GM19468 (cell line): Measurements from ENCODE around the gene FLNA.
A peak's percentile ranks its signal among the peaks of the same experiment; 100 is the strongest.
"Not testable (repeated sequence)": the region's sequence is repeated elsewhere in the genome, so short reads cannot be mapped to it uniquely, and the experiment has no call there.

Experiments
- ATAC-seq: cut with Tn5 transposase; IDR thresholded peaks from one replicate; pipeline ENCODE4 v1.9.1; 2021; ENCODE audit warnings: mild to moderate bottlenecking, moderate library complexity, moderate number of reproducible peaks; ENCODE audit not compliant: unreplicated experiment; ENCODE audit errors: extremely low read depth

FLNA gene

DNA sequence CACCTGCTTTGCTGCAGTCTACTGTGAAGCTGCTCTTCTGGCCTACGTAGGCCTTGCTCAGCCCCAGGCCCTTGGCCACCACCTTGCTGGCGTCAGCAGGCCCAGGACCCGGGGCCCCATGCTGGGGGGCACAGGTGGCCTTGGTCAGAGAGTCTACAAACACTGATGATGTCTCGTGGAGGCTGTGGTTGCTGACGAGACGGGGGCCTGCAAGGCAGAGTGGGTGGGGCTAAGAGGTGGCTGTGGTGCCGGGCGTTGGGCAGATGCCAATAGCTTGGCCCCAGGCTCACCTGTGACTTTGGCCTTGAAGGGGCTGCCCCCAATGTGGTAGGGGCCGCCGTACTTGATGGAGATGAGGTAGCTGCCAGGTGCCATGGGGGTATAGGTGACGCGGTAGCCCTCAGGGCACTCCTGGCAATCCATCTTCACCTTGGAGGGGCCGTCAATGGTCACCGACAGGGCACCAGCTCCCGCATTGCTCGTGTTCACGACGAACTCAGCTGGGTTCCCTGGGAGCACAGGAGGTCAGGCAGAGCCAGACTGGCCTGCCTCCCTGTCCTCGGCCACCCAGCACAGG lies 25.0 kb downstream of the FLNA start:
- no peak for ATAC-seq

DNA sequence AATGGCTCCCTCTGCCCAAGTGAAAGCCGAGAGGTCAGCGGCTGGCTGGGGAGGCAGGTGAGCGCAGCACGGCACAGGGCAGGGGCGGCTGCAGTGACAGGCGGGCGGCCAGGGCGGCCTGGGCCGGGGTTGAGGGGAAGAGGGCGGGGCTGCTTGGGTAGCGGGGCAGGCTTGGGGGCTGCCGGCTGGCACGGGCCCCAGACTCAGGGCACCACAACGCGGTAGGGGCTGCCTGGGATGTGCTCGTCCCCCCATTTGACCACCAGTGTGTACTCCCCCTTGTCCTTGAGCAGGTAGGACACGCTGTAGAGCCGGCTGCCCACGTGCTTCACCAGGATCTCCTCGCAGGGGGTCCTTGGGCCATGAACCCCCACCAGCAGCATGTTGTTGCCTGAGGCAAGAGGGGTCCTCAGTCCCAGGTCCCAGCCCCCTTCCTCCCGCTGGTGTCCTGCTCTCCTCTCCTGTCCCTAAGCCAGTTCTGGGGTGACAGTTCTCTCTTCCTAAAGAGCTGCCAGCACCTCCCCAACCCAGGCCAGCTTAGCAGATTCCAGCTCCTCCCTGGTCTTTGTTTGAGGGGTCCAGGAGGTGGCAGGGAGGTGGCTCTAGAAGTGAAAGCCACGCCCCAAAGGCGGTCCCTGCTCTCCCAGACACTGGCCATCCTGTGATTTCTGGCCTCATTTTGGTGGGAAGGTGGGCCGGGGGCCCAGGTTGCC lies 25.6 kb downstream of the FLNA start:
- ATAC-seq: no peak

DNA sequence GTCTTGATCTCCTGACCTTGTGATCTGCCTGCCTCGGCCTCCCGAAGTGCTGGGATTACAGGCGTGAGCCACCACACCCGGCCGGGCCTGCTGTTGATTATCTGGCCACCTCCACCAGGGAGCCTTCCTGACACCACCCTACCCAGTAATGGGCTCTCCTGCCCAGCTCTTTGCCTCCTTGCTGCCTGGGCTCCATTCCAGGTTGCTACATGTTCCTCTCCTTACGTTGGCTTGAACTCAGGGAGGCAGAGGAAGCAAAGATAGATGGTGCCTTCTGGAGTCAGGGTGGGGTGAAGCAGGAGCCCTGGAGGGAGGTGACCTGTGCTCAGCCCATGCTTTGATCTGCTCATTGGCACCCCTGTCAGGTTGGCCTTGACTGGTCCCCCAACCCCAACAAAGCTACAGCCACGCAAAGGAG lies 26.3 kb downstream of the FLNA start:
- no peak for ATAC-seq

DNA sequence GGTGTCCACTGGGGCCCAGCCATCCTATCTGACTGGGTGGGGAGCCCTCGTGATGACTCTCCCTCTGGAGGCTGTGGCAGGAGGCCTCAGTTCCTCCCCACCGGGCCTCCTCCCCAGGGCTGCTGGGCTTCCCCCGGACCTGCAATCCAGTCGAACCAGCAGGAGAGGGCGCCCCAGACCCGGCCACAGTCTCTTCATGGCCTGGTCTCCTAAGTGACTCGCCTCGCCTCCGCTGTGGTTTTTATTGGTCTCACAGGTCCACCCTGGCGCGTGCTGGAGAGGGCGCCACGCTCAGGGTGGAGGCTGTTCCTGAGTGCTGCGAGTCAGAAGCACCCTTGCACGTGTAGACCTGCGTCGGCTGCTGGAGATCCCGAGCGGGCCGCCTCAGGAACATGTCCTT lies 30.8 kb downstream of the FLNA start:
- not testable (repeated sequence) for ATAC-seq

DNA sequence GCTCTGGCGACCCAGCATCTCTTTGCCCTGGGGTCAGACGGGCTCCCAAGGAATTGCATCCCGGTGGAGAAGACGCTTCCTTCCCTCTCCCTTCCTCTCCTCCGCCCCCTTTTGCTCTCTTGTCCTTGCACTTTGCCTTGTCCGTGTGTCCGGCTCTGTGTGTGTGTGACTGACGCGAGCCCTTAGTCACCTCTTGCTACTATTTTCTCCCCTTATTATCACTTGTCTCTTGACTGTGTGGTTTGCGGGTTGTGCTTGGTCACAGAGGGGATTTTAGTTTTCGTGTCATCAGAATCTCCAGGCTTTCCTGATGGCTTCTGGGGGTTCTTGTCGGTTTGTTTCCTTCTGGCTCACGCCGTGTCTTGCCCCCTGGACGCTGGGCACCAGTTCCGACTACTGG lies 31.4 kb downstream of the FLNA start:
- not testable (repeated sequence) for ATAC-seq

DNA sequence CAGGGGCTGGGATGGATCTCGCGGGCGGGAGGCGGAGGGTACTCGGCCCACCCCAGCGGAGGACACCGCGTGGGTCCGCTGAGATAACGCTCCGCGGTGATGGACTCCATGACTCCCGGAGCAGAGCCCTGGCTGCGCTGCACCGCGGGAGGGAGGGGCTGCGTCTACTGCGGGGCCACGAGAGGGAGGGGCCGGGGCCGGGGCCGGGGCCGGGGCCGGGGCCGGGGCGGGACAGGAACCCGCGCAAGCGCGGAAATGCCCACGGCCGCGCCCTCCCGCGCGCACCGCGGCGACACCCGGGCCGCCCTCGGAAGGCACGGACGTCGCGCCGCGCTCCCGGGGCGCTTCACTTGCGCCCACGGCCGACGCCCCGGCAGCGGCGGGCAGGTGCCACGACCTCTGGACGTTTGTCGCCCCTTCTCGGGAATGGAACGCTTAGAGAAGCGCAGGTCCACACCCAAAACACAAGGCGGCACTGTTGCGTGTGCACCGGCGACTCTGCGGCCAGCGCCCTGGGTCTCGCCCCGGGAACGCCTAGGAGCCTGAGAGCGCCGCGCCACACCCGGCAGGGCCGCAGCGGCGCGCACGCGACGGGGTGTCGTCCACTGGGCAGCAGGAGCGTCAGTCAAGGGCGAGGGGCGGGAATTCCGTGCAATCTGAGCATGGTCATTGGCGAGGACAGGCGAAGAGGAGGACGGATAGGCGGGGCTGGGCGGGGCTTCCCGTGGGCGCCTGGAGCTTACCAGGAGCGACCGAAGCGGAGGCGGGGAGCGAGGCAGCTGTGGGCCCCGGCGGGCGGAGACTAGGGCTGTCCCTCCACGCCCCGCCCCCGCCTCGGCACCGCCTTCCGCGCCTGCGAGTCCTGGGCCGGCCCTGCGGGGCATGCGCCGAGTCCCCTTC lies 32.8 kb downstream of the FLNA start:
- peak; percentile 56 for ATAC-seq

DNA sequence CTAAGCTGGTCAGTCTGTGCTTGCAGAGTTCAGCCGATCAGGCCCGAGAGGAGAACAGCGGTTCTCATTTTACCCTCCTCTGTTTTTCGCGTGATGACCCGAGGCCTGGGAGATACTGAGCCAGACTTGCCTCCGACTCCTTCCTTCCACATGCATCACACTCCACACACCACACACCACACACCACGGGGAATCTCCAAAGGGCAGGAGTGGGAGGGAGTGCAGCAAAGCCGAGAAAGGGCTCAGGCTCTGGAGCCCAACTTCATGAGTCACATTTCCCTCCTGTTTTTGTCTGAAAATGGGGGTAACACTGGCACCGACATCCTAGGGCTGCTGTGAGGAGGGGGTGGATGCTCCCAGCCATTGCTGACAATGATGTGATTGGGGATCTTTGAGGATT lies 39.9 kb downstream of the FLNA start:
- ATAC-seq: no peak

DNA sequence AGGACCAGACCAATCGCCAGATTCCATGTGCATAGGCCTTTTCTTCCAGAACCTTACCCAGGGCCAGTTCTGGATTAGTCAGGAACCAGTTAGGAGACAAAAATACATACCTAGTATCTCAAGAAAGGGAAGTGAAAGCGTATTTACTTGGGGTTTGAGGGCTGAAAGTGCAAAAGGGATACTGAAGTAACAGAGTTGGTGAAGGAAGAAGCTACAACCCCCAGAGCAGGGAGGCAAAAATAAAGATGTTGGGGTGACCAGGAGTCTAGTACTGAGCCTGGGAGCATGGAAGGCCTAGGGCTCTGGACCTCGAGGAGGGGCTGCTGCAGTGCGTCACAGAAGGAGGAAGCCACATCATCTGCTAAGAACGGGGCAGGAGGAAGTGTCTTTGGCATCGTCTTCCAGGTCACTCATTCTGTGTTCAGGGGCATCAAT lies 40.6 kb downstream of the FLNA start:
- ATAC-seq: no peak

DNA sequence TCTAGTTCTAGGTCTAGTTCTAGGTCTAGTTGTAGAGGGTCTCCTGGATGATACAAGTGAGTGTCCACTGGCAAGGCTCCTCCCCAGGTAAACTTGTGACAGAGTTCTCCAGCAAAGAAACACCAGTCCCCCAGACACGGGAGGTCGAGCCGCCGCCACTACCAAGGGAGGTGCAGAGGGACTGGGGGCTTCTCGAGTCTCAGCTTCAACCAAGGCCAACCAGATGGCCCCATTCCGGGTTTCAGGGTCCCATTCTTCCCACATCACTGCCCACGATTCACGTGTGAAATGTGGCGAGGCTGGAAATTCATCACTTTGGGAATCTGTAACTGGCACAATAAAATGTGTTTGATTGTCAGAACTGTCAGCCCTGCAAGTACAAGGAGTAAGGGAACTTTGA lies 41.3 kb downstream of the FLNA start:
- ATAC-seq: no peak

DNA sequence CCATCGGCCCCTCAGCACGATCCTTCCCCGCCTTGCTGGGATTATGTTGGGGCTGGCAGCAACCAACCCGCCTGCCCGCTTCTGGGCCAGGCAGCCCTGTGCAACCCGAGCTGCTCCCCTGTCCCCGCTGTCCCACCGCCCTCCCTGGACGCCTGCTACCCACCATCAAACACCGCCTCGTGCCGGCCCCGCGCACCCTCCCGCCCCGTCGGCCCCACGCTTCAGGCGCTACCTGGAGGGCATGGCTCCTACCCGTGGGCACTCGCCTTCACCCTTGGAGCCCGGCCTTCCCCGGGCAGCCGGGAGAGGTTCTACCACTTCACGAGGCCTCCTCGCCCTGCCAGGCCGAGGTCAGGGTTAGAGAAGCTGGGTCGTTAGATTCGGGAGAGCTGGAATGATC lies 41.9 kb downstream of the FLNA start:
- ATAC-seq: no peak

DNA sequence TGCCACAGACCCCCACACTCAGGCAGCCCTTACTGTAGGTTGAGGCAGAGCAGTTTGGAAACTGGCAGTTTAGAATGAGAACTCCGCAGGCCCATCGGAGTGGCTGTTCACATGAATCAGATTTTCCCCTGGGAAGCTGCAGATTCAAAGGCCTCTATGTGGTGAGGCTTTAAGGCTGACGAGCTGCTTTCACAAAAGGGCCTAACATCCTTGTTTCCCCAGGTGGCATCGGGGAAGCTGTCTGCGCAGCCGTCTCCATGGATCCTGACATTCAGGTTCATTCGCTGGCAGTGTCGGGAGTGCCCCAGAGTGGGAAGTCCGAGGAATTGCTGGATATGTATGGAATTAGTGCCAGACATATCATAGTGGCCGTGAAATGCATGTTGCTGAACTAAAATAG lies 45.1 kb downstream of the FLNA start:
- no peak for ATAC-seq

DNA sequence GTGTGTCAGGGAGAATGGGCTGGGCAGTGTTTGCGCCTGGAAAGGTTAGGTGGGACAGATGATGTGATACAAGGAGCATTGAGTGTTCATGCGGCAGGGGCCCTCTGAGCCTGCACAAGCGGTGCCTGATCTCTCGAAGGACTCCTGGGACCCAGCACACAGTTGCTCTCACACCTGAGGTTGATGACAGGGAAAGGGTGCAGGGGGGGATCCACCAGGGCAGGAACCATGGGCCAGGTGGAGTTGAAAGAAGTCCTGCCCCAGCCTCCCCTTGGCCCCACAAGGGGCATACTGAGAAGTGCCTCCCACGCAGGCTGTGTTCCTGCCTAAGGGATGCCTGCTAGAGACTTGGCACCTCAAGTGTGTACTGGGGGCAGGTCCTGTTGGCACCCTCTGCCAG lies 45.8 kb downstream of the FLNA start:
- no peak for ATAC-seq

DNA sequence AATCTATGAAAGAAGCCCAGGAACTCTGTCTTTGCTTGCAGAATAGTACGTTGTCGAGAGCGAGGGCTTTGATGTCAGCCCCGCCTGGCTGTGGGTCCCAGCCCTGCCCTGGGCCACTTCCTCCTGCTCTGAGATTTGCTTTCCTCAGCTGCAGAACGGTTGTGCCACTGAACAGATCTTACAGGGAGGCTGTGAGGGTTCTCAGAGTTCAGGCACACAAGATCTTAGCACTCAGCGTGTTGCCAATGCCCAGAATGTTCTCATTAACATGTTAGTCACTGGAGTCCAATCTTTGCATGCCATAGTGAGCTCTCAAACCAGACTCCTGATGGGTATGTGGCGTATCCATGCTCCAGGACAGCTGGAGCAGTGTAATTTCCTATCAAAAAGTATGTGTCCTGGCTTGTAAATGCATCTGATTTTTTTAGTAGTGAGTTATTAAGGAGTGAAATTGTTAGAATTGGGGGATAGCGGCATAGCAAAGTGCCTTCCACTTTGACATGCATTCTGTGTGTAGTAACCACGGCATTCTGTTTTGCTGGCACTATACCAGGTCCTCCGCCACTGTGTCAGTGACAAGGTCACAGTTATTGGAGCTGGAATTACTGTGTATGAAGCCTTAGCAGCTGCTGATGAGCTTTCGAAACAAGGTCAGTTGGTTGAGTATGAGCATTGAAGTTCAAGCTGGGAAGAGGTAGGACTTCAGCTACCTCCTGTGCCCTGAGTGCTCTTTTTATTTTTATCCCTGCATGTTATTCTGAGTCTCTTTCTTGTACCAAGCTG lies 47.2 kb downstream of the FLNA start:
- ATAC-seq: no peak

DNA sequence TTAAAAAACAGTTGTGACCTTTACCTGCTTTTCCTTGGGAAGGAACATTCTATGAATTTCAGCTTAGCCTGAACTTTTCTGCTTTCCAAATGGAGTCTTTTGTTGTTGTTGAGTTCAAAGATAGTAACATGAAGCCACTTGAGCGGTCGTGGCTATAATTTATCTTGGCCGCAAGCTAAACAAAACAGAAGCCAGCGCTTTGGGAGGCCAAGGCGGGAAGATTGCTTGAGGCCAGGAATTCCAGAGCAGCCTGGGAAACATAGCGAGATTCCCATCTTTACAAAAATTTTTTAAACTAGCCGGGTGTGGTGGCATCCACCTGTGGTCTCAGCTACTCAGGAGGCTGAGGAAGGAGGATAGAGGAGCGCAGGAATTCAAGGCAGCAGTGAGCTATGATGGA lies 48.9 kb downstream of the FLNA start:
- ATAC-seq: no peak

DNA sequence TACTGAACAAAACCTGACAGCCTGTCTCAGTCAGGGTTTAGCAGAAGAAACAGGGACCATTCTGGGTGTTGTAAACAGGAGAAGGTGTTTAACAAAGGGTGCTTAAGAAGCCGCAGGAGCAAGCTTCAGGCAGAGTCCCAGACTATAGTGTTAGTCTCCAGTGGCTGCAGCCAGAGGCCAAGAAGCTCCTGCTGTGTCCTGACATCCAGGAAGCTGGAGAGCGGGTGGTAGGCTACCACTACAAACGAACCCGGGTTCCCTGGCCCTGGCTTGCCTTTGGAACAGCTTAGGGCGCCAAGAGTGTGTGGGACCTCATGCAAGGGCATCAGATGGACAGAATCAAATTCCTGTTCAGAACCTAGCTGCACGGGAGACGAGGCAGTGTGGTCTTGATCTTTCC lies 50.9 kb downstream of the FLNA start:
- ATAC-seq: no peak

DNA sequence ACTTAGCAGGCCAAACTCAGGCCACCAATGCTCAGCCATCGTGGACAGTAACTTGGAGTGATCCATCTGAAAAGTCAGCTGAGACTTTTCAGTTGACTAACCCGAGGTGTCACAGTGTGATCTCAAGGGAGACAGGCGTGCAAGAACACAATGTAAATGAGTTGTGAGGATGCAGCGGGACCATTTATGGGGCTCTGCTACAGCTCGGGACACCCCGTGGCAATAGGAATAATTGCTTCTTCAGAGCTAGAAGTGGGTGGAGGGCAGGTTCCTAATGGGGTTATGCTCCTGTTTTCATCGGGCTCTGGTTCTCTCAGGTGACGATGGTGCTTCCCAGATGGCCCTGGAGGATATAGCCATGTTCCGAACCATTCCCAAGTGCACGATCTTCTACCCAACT lies 51.5 kb downstream of the FLNA start:
- no peak for ATAC-seq

DNA sequence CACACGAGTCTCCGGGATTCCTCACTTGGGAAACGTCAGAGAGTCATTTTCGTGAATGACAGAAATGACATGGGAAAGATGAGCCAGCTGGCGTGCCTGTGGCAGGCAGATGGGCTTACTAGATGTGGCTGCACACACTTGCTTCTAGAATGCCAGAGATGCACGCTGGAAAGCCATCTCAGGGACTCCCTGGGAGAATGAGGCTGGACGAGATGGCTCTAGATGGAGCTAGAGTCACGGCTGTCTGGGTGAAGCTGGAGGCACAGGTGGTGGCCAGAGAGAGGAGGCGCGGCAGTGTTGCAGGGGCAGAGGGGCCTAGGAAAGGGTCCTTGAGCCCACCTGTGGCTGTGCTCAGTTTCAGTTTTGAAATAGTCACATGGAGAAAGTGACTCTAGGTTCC lies 52.8 kb downstream of the FLNA start:
- ATAC-seq: no peak

DNA sequence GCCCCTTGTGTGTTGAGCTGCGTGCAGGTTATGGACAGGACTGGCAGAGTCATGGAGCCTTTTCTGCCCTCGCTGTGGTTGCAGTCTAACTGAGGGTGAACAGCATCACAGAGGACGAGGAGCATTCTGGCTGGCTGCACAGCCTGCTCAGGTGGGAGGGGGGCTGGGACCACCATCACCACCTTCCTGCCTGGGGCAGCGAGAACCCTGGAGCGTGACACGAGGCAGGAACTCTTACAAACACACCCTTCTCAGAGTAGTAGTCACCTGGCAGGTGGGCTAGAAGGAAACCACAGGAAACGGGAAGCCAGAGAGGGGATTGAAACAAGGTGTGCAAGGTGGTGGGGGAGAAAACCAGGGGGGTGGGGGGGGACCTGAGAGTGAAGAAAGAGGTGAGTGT lies 53.3 kb downstream of the FLNA start:
- ATAC-seq: no peak

DNA sequence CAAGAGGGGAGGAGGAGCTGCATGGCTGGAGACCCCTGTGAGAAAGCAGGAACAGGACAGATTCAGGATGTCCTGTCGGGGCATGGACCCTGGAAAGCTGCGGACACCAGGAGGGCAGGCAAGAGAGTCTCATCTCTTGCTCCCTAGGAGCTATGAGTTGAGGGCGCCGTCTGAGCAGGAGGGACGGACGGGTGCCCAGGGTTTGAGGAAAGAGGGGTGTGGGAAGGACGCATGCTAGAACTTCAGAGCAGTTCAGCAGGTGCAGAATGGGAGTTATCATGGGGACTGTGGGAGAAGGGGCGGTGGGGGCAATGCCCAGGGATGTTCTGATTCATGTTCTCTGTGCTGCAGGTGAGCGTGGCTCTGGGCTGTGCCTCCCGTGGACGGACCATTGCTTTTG lies 54.0 kb downstream of the FLNA start:
- no peak for ATAC-seq

DNA sequence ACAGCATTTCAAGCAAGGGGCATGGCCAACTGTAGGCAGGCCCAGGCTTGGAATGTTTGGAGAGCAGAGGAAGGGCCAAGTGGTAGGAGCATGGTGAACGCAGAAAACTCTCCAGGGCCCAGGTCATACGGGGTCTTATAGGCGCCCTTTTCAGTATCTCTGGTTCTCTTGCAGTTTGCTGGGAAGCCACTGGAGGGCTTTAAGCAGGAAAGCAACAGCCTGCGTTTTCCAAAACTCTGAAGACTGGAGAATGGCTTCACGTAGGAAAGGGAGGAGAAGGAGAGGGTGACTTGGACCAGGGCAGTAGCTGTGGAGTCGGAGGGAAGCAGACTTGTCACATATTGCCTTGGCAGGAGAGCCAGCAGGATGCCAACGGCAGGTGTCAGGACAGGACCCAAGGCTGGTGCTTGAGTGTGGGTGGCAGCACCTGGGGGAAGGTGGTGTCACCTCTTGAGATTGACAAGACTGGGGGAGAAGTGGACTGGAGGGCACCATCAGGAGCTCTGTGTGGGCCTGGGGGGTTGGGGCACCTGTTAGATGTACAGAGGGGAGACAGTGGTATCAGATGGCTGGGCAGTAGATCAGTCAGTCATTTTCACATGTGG lies 56.9 kb downstream of the FLNA start:
- ATAC-seq: no peak
